HL-60/S4 treated with retinoic acid at 250 ng/mL for 4 days and 3 days (cell line): Measurements from ENCODE around the gene MGLL.

Experiments
- in situ Hi-C: fragments of 300-500 bp; cut with MboI; formaldehyde crosslinking; loops from 2 replicates; pipeline ENCODE4 v1.7.0; 2022; ENCODE audit warnings: low sequenced_read_pairs

MGLL gene

DNA sequence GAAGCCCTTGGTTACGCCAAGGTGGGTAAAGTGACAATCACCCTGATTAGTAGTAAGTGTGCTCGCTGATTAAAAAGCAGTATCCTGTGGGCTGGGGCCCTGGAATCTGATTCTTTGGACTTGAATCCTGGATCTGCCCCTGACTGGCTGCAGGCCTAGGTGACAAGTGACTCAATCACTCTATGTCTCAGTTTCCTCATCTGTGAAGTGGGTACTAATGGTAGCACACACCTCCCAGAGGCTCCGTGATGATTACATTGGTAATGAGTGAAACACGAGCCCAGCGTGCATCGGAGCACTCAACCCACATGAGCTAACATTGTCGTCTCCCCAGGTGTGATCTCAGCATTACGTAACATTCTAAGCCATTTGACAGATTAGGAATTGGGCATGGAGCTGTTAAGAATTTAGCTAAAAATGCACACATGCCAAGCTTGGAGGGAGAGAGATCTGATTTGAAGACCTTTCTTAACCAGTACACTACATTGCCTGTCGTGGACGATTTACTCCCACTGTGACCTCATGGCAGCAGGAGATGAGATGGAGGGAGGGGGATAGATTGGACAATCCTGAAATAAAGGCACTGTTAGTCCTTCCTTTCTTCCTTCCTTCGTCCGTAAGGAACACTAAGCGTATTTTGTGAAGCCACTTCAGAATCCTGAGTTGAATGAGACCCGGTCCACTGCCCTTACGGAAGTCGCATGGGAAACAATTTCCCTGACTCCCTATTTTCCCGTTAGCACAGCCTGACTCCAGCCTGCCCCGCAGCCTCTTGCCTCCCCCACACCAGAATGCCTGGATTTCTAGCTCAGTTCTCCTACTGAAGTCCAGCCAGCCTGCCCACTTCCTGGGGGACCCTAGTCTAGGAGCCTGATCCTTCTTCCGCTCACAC lies 32.1 kb downstream of the MGLL start:
- in situ Hi-C loops, result no loop called here

DNA sequence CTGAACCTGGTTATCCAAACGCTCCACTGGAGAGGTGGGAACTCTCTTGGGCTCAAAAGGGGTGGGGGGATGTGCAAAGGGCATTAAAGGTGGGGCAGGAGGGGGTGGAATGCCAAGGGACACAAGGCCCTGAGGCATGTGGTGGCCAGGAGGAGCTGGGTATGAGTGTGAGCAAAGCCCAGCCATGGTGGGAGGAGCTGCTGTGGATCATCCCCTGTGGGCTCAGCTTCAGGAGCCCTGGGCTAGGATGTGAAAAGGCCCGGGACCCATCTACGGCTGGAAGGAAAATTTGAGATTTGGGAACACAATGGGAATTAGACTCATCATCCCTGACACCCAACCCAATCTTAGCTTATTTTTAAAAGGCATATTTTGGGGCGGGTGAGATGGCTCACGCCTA lies 33.3 kb downstream of the MGLL start:
- in situ Hi-C loops, result no loop called here

DNA sequence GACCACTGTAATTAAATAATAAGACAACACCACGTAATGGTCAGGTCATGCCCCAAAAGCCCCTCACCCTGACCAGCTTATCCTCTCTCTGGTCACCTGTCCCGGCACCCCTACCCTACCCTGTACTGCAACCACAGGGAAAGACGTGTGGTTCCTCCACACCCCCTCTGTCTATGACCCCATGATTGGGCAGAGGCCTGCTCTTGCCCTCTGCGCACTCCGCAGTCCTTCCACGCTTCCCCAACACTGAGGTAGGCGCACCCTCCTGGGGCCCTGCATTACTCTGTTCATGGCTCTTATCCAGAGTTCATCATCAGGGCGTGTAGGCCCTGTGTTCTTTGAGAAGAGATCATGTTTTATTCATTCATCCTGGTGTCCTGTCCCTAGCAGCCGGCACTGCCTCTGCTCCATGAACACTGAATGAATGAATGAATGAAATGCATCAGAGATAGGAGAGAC lies 33.8 kb downstream of the MGLL start:
- in situ Hi-C loops, result no loop called here

DNA sequence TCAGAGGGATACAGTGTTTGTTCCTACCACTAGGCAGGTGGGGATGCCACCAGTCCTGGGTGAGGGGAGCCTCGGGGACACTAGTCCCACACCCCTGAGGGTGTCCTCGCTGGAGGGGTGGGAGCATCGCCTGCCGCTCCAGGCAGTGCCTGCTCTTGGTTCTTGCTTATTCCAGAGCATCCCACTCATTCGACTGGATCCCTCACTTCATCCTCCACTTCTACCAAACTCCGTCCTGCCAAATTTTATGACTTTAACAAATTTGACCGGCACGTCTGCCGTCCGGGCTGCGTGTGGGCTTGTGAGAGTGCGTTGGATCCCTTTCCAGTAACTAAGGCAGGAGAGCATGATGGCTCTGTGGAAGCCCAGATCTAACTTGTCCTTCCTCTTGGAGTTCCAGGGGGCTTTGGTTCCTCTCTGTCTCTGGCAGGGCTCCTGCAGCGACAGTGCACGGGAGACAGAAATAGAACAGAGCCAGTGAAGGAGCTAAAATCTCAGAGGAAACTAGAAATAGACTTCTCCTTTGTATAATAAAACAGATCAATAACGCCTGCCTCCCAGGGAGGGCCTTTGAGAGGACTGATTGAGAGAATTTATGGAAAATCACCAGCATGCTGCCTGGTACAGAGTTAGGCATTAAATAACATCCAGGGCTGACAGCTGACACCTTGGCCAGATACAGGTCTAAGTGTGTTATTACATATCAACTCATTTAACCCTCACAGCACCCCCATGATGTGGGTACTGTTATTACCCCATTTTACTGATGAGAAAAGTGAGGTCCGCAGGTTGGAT lies 34.5 kb downstream of the MGLL start:
- in situ Hi-C loops, result no loop called here

DNA sequence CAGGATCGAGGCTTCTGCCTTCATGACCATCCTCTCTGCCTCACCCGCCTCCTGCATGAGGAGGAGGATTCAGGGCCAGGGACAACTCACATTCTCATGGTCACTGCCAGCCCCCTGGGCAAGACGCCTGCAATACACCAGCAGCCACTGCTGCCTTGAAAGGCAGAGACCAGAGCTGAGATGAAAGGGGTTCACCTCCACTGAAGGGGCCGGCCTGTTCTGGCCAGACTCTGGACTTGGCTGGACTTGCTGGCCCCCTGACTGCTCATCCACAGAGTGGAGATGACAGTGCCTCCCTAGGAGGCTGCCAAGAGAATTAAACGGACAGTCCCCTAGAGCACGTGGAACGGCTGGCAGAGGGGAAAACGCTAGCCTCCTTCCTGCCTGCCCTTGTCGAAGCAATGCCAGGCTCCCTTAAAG lies 35.2 kb downstream of the MGLL start:
- in situ Hi-C loops, result no loop called here

DNA sequence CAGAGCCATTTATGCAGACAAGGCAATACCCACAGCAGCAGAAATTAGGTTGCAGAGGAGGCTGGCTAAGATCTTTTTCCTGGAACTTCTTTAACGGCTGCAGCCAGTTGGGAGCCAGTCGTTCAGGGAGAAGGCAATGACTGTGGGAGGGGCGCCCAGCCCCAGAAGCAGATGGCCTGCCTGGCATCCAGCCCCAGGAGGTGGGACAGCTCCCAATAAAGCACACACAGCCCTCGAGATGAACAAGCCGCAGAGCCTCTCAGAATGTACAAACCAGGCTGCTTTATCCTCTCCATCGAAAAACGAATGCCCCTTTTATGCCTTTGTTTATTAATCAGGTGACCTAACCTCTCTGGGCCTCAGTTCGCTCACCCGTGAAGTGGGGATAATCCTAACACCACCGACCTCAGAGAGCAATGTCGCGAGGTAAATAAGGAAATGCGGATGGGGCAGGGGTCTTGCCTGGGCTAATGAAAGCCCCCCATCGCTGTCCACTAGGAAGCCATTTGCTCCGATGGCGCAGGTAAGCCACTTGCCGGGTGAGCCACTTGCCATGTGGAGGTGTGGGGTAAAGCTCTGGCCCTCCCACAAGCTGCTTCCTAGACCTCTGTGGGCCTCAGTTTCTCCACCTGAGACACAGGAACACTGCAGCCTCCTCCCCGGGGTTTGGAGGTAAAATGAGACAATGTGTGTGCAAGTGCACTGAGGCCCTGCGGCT lies 35.8 kb downstream of the MGLL start:
- in situ Hi-C loops, result no loop called here

DNA sequence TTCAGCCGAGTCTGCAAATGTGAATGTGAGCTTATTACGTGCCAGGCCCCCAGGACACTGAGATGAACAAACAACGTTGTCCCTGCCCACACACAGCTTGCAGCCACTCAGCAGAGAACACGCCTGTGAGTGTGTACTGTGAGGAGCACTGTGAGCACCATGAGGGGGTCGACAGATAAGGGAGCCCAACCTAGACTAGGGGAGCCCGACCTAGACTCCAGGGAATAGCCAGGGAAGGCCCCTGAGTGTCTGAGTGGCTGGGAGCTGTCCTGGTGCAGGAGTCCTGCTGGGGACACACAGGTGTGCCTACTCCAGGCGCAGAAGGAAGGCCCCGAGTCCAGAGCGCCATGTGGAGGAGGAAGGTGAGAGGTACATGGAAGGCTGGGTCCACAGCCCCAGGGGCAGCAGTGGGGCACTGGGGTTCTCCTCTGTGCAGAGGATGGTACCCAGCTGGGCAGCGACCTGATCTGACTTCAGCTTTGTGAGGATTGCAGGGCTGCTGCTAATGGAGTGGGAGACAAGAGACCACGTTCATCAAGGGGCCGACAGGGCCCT lies 36.5 kb downstream of the MGLL start:
- in situ Hi-C loops, result no loop called here

DNA sequence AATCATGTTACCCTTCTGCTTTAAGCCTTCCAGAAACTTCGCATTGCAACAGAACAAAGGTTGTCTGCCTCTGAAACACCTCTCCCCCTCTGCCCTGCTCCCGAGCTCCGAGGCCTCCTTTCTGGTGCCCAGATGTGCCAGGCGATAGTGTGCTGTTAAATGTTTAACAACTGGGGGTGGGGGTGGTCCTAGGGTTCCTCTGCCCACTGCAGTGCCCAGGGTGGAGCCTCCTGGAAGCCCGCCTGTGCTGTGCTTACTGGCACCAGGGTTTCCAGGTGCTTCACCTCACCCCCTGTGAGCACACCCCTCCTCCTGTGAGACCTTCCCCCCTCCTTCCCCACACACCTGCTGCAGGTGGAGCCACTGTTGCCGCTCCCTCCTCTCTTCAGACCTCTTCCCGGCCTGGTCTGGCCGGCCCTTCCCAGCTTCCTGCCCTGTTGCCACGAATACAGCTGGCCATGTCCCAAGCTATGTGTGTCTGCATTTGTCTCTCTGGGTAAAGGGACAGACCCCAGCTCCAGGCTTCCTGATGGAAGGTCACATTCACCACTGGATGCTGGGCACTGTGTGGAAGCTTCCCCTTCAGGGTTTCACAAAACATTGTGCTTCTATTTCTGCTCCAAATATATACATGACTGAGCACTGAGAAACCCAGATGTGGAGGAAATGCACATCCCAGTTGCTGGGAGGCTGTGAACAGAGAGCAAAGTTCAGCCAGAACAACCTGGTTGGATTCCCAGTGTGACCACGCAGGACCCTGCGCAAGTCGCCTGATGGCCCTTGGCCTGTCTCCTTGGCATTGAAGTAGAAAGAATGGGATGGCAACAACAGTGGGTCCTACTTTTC lies 37.2 kb downstream of the MGLL start:
- in situ Hi-C loops, result no loop called here

DNA sequence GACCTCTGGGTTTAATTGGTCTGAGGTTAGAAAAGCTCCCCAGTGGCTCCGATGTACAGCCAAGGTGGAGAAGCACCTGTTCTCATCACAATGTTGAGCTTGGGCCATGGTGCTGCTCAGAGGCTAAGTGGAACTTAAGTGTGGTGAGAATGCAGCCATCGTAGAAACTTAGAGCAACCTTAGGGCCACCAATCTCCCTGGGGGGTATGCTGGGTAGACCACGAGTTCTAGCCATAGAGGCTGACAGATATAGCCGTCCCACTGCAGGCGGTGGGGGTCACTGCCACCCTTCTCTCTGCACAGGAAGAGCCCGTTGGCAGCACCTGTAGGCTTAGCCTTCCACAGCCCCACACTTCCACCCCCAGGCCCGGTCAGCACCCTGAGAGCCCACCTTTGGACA lies 38.0 kb downstream of the MGLL start:
- in situ Hi-C loops, result no loop called here

DNA sequence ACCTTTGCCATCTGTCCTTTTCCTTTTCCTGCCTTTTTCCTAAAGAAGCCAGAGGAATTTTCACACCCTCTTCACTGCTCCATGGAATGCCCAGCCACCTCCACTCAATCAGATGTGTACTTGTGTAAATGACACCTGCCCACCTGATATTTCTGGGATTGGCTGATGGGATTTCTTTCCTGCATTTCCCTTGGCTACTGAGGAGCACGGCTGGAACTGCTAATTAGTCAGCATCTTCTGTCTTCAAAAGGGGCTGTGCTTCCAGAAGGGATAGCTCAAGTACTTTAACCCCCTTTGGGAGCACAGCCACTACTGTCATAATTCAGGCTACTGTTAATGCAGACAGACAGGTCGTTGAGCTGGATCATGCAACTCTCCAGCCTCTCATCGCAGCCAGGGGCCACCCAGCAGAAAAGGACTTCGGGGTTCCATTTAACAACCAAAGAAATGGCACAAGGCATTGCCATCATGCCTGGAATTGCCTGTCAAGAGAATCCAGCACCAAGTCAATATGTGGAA lies 38.6 kb downstream of the MGLL start:
- in situ Hi-C loops, result no loop called here

DNA sequence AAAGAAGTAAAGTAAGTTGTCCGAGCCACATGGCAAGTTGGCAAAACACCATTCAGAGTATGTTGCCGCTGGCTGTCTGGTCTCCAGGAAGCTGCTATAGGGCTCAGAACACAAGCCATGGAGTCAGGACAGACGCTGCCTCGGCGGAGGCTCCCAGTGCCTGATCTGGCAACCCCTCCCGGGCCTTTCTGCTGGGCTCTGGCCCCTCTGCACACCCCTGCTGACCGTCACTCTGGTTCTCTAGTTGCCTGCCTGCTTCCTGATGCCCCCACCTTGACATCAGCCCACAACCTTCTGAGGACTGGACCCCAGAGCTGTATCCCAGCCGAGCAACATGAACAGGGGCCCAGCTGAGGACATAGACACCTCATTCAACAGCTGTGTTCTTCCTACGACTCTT lies 39.1 kb downstream of the MGLL start:
- in situ Hi-C loops, result no loop called here

DNA sequence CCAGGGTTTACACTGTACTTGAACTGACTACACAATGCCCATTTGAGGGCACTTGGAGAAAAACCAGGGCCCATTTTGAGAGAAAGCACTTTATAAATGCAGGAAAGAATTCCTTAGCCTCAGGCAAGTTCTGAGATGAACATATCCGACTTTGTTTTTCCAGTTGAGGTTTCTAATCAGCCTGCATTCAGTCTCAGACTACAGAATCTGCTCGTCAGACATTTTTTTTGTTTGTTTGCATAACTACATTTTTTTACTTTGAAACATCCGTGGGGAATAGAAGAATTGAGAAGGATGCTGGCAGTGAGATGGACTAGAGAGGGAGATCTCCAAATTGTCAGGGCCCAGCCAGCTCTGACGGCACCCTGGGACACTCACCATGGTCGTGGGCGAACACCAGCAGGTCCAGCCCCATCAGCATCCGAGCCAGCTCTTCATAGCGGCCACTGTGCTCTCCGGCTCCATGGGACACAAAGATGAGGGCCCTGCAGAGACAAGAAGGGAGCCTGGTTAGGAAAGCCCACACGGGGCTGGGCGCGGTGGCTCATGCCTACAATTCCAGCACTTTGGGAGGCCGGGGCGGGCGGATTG lies 40.8 kb downstream of the MGLL start:
- in situ Hi-C loops, result no loop called here

DNA sequence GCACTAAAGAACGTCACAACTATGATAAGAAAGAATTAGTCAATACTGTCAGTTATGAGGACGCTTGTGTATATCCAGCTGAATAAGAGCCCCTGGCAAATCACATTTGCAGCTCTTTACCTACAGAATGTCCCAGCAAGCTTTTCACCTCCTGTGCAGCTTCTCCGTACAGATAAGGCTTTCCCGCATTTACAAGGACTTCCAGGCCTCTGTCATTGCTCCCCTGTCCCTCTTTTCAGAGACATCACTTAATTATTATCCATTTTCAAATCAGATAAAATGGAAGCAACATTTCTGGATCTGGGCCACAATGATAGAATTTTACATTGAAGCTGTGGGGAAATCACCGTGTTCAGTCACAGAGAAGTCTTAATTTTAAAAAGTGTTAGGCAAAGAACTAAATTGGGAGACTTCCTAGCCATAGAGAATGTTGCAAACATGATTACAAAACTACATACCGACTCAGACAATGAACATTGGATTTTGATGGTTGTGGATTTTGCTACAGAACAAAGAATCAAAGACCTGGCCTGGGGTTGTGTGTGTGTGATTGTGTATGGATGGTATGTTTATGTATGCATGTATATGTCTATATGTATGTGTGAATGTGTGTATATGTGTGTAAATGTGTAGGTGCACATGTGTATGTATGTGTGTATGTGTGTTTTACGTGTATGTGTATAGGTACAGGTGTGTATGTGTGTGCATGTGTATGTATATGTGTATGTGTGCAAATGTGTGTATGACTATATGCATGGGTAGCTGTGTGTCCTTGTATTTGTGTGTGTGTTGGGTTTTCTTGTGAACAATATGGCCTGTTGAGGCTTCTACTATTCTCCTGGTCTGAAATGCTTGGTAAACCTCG lies 41.5 kb downstream of the MGLL start:
- in situ Hi-C loops, result no loop called here

DNA sequence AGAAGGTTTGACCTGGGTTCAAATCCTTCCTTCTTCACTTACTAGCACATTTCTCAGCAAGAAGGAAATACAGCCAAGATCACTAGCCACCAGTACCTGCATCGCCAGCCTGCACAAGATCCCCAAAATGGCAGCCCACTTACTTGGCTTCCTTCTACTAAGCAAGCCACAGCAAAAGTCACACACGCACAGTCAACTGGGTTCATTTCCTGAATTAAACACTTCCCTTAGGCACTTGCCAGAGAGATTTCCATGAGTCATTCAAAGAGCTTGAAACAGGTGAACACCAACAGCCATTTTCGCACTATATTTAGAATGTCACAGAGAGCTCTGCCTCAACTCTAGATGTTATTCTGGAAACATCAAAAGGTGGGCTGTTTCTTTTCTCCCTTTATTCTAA lies 42.6 kb downstream of the MGLL start:
- in situ Hi-C loops, result no loop called here

DNA sequence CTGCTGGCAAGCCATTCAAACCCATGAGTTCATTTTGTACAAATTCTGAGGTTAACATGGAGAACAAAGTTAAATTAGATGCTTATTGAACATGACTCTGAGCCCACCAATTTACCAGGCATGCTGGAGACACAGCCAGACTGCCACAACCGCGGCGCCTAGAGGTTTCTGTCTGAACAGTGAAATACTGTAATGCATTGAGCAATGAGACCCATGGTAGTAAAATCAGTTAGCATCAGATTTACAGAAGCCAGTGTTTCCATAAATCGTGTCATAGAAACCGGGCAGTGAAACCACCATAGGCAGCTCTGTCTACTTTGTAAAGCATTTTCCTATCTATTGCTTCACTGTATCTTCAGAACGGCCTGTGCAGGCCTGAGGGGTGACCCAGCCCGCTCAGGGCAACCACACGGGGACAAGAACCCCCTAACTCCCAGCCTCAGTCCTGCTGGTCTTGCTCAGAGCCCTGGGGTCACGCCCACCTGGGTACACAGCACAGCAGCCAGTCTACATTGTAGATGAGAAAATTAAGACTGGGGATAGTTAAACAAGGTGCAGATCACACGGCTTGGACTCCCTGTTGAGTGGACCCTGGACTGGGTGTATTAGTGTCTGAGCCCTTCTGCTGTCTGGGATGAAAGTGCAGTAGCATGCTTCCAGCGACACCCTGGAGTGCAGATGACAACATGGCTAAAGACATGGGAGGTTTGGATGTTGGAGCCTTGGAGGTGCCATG lies 44.2 kb downstream of the MGLL start:
- in situ Hi-C loops, result no loop called here

DNA sequence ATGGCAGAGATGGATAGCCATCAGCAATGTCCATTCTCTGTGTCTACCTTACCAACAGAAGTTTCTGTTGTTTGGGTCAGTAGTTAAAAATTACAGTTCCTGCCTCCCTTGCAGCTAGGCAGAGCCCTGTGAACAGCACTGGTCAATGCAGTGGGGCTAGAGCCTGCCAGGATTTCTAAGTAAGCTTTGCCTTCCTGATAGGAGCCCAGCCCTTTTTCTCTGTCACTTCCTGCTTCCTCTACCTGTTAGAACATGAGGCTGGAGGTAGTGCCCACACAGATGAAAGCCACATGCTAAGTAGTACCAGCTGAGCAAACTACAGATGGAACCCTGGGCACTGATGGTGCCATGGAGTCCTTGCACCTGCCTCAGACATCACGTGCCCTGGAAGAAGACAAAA lies 45.0 kb downstream of the MGLL start:
- in situ Hi-C loops, result no loop called here

DNA sequence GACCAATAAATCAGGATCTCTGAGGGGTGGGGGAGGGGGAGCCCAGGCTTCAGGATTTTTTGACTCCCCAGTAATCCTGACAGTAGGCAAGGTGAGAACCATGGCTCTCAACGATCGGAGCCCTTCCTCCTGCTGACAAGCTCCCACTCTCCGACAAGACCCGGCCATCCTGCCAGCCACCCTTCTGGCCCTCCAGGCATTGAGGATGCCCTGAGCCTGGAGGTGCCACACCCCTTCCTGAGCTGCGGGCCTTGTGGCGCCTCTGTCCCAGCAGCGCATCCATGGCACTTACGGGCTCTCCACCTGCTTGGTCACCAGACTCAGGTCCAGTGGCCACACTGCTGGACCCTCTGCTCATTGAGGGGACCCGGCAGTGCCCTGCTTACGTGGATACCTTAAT lies 46.0 kb downstream of the MGLL start:
- in situ Hi-C loops, result no loop called here
